Epithelial cell of esophagus (primary cell): ENCODE data around the gene ALK.

Experiments used
- DNase-seq: peaks from one replicate; pipeline ENCODE4 v3.0.0; 2010; ENCODE audit warnings: low read depth
- H3K4me3 ChIP-seq: 2 replicates; pipeline ENCODE4 v1.5.1; 2011; ENCODE audit warnings: mild to moderate bottlenecking, low read length, control low read depth
- TF ChIP-seq, protein P1 (sequence below): IDR thresholded peaks from 2 replicates; pipeline ENCODE4 v1.5.1; 2011; ENCODE audit warnings: low read depth, mild to moderate bottlenecking, low read length, control low read depth, inconsistent platforms; ENCODE audit not compliant: insufficient read depth; ENCODE audit errors: missing control alignments

ALK gene

GRCh38 chr2:29789911-29790485 is 131.4 kb downstream of the ALK start:
- TF ChIP-seq, protein P1, sequence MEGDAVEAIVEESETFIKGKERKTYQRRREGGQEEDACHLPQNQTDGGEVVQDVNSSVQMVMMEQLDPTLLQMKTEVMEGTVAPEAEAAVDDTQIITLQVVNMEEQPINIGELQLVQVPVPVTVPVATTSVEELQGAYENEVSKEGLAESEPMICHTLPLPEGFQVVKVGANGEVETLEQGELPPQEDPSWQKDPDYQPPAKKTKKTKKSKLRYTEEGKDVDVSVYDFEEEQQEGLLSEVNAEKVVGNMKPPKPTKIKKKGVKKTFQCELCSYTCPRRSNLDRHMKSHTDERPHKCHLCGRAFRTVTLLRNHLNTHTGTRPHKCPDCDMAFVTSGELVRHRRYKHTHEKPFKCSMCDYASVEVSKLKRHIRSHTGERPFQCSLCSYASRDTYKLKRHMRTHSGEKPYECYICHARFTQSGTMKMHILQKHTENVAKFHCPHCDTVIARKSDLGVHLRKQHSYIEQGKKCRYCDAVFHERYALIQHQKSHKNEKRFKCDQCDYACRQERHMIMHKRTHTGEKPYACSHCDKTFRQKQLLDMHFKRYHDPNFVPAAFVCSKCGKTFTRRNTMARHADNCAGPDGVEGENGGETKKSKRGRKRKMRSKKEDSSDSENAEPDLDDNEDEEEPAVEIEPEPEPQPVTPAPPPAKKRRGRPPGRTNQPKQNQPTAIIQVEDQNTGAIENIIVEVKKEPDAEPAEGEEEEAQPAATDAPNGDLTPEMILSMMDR, result no peak
- DNase-seq, result no peak

DNA sequence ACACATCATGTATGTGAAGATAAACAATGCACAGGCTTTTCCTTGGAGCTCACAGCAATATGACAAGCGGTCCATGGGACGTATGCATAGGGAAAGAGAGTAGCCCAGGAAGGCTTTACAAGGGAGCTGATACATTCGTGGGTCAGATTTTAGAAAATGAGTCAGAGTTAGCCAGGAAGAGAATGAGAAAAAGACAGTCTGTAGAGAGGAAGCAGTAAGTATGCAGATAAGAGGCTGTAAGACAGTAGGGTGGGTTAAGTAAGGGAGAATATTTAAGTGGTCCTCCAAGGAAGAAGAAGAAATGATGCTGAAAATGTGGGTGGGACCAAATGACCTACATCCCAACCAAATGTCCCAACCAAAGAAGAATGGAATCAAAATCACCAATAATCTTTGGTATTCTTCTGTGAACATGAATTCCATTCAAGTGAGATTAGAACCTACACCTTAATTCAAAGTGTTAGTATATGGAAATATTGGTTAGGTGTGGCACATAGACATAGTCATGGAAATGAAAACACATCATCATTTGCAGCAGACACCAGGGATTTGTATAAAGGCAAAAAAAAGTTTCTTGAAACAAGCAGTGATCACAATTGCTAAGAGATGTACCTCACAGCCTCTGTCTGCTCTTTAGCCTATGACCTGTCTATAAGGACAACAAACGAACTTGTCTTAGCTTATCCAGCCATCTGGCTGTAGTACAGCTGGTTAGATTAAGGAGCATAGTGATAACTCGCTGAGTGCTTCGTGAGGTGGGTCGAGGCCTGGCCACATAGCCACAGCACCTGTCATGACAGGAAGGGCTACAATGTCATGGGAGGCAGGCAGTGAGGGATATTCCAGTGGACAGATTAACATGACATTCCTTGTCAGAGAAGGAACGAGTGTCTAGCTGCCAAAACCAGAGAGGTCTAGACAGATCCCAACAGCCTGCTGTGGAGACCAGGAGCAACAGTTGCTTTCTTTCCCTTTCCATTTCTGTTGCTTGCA is 133.6 kb downstream of the ALK start:
- H3K4me3 ChIP-seq, result no peak overlapping the region
- TF ChIP-seq, protein P1, result no peak
- no peak for DNase-seq

More at GRCh38 chr2:29789911-29790485, 131.4 kb downstream of the ALK start:
- H3K4me3 ChIP-seq, result no peak overlapping the region

DNA sequence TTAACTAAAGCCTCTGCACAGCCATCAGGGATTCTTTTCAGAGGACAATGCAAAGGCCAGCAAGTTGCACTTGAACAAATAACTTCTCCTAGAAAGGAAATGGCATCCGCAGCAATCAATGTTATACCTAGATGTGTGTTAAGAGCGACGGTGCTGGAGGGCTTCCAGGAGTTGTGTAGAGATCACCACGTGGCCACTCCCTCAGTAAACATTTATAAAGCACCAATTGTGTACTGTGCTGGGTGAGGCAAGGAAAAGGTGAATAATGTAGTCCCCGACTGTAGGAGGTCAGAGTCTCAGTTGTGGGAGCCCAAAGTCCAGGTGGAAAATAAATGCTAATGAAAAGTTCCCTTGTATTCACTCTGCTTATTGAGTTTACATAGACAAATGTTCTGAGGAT is 135.0 kb downstream of the ALK start:
- peak; percentile 8 for DNase-seq
- TF ChIP-seq, protein P1, result no peak
- no peak overlapping the region for H3K4me3 ChIP-seq

DNA sequence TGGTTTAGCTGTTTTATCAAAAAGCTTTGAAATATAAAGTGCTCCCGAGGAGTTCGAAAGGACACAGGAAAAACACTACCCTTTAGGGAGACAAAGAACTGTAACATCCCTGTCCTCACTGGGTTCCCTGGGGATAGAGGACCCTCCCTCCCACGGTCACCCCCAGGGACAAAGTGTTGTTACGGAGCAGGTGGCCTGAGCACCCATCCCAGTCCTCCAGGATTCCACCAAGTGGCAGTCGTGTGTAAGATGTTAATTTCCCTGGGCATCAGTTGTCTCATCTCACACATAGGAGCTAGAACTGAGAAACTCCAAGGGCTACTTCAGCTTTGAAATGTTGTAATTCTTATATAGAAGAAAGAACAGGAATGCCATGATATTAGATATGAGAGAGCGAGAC is 137.7 kb downstream of the ALK start:
- H3K4me3 ChIP-seq, result no peak overlapping the region
- no peak for DNase-seq
- TF ChIP-seq, protein P1, result peak; percentile 3

GRCh38 chr2:29782549-29783458 is 138.6 kb downstream of the ALK start:
- DNase-seq, result no peak
- no peak overlapping the region for H3K4me3 ChIP-seq
- TF ChIP-seq, protein P1, result no peak

DNA sequence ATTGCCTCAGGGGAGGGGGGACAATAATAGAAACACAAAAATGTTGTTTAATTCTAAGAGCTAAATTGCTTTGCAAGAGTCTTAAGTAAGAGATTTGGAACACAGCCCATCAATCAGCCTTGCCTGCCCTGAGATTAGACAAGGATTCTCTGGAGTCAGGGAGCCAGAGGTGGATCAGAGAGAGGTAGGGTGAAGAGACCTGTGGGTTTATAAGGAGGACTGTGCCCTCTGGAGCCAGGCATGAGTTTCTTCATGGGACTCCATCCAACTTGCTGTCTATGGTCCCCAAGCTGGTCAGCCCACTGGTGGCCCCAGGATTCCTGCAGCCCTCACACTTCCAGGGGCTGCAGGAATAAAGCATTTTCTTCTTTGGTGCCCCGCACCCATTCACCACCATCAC is 139.3 kb downstream of the ALK start:
- TF ChIP-seq, protein P1, result no peak
- no peak overlapping the region for H3K4me3 ChIP-seq
- no peak for DNase-seq
